Measurements from ENCODE around the gene SPDYE3. TPM values are rescaled to one million over a fixed set of nuclear protein-coding genes. Genes with fewer than 3 reads are reported as not detected.
"Not testable (repeated sequence)": the region's sequence is repeated elsewhere in the genome, so short reads cannot be mapped to it uniquely, and the experiment has no call there.

SPDYE3 gene
- total and polyA plus RNA-seq, 3 experiments from 2014 or later: 9.8 TPM; not detected in 2

- peaks cover 10 to 30% (median 22%) of the 10 kb centered on the region in 3 donors for H3K4me1 Mint-ChIP-seq
- ChIA-PET CTCF (interaction anchor here (1.4 kb wide), 1 partner anchor 154 kb away, joined by 3 read pairs; no protein-coding TSS in a partner anchor), POLR2A (no interaction called here)
- peaks cover 58% of the 10 kb centered on the region for H3K36me3 ChIP-seq (ENCODE audit: insufficient read depth, low read length)
- no peak overlapping the region for H3K27ac ChIP-seq (ENCODE audit: low read depth, low read length)
- DNase-seq: no peak
- H3K4me1 ChIP-seq (ENCODE audit: insufficient read depth, low read length): peaks cover 19% of the 10 kb centered on the region
- peaks cover 2 to 82% (median 16%) of the 10 kb centered on the region in 3 donors for H3K36me3 Mint-ChIP-seq
- peak overlapping the region in 4 of 8 donors; percentile 23 to 93 (median 72) for H3K27ac Mint-ChIP-seq
- H3K9me3 Mint-ChIP-seq: no peaks in the 10 kb centered on the region
- no peak overlapping the region for H3K4me3 ChIP-seq (ENCODE audit: low read length)
- H3K27me3 ChIP-seq (ENCODE audit: insufficient read depth, low read length, poor library complexity, severe bottlenecking): no peaks in the 10 kb centered on the region
- H3K4me3 Mint-ChIP-seq: no peak overlapping the region
- H3K27me3 Mint-ChIP-seq: no peaks in the 10 kb centered on the region
- H3K9me3 ChIP-seq (ENCODE audit: low read length): no peaks in the 10 kb centered on the region
These were observed 49.6 kb downstream of the SPDYE3 start for GRCh38 chr7:100357131-100357561.

DNA sequence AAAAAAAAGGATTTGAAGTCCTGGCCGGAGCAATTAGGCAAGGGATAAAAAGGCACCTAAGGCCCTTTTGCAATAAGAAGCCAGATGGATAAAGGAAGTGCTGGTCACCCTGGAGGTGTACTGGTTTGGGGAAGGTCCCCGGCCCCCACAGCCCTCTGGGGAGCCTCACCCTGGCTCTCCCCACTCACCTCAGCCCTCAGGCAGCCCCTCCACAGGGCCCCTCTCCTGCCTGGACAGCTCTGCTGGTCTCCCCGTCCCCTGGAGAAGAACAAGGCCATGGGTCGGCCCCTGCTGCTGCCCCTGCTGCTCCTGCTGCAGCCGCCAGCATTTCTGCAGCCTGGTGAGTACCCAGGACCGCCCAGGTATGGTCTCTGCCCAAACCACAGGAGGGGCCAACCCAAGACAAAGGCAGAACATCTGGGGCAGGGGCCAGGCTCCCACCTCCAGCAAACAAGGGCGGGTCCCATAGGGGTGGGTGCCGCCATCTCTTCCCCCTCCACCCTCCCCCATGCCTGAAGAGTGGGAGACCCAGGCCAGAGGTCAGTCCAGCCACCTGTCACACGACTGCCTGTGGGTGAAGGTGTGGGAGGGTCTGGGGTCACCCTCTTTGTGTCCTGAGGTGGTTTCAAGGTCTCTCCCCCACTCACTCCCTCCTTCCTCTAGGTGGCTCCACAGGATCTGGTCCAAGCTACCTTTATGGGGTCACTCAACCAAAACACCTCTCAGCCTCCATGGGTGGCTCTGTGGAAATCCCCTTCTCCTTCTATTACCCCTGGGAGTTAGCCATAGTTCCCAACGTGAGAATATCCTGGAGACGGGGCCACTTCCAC, 50.7 kb downstream of the SPDYE3 start, which contains the start of gene PILRB:
TSS of gene PILRB (plus strand) at position 91 of the 830 bp plus-strand sequence. CDS start at position 277, 186 bp downstream.
- Mint-ChIP-seq H3K27me3 (no peaks in the 10 kb centered on the region), H3K27ac (peak within 1 kb of the TSS in 6 of 8 donors; percentile 17 to 93 (median 68)), H3K9me3 (no peaks in the 10 kb centered on the region), H3K4me3 (no peak within 1 kb of the TSS), H3K36me3 (peaks cover 6 to 90% (median 20%) of the 10 kb centered on the region in 3 donors), H3K4me1 (peaks cover 9 to 25% (median 17%) of the 10 kb centered on the region in 3 donors)
- ChIA-PET CTCF (no interaction called here), POLR2A (no interaction called here)
- Histone ChIP-seq H3K4me1 (ENCODE audit: insufficient read depth, low read length) (peaks cover 15% of the 10 kb centered on the region), H3K27me3 (ENCODE audit: insufficient read depth, low read length, poor library complexity, severe bottlenecking) (no peaks in the 10 kb centered on the region), H3K4me3 (ENCODE audit: low read length) (no peak within 1 kb of the TSS), H3K36me3 (ENCODE audit: insufficient read depth, low read length) (peaks cover 58% of the 10 kb centered on the region), H3K9me3 (ENCODE audit: low read length) (no peaks in the 10 kb centered on the region), H3K27ac (ENCODE audit: low read depth, low read length) (no peak within 1 kb of the TSS)
- no peak for DNase-seq

DNA sequence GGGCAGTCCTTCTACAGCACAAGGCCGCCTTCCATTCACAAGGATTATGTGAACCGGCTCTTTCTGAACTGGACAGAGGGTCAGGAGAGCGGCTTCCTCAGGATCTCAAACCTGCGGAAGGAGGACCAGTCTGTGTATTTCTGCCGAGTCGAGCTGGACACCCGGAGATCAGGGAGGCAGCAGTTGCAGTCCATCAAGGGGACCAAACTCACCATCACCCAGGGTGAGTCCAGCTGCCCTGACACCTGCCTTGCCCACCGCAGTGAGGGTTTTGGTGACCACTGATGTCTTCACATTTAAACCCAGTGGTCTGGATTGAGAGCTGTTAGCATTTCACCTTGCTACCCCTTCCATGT, 51.3 kb downstream of the SPDYE3 start:
- peaks cover 9 to 88% (median 21%) of the 10 kb centered on the region in 3 donors for H3K36me3 Mint-ChIP-seq
- Histone ChIP-seq H3K4me1 (ENCODE audit: insufficient read depth, low read length) (peaks cover 10% of the 10 kb centered on the region), H3K9me3 (ENCODE audit: low read length) (no peaks in the 10 kb centered on the region), H3K27me3 (ENCODE audit: insufficient read depth, low read length, poor library complexity, severe bottlenecking) (no peaks in the 10 kb centered on the region), H3K36me3 (ENCODE audit: insufficient read depth, low read length) (peaks cover 57% of the 10 kb centered on the region), H3K4me3 (ENCODE audit: low read length) (no peak overlapping the region), H3K27ac (ENCODE audit: low read depth, low read length) (no peak overlapping the region)
- CTCF ChIA-PET: interaction anchor here (1.3 kb wide), 1 partner anchor 12 kb away, joined by 3 read pairs; no protein-coding TSS in a partner anchor
- POLR2A ChIA-PET: interaction anchor here (1.1 kb wide), 1 partner anchor 14 kb away, joined by 3 read pairs; no protein-coding TSS in a partner anchor
- H3K27ac Mint-ChIP-seq: peak overlapping the region in 3 of 8 donors; percentile 17 to 66 (median 58)
- H3K27me3 Mint-ChIP-seq: no peaks in the 10 kb centered on the region
- no peak overlapping the region for H3K4me3 Mint-ChIP-seq
- peaks cover 6 to 19% (median 11%) of the 10 kb centered on the region in 3 donors for H3K4me1 Mint-ChIP-seq
- no peaks in the 10 kb centered on the region for H3K9me3 Mint-ChIP-seq
- DNase-seq: no peak

DNA sequence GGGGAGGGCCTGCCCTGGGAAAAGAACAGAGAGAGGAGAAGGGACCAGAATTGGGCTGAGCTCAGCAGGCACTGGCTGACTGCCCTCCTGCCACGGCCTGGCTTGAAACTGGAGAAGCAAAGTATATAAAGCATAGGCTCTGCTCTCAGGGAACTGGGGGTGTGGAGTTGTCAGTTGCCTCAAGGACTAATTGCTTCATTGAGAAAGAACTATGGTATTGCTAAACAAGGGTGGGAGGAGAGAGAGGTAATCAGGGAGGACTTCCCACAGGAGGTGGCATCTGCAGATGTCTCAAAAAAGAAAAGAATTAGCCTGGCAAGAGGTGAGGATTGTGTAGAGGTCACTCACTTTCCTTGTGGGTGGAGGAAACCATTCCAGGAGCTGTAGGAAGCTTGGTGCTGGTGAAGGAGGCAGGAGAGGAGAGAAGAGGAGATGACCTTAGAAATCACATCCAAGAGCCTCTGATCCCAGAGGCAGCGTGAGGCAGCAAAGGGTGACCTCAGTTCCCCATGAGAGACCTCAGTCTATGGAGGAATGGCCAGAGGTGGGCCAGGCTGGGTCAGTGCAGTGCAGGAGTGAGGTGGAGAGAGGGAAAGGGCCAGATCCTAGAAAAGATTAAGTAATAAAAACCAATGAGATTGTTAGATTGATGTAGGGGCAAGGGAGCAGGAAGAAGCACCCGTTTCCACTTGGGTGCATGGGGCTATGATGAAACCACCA, 52.8 kb downstream of the SPDYE3 start:
- no peaks in the 10 kb centered on the region for H3K9me3 Mint-ChIP-seq
- H3K27ac Mint-ChIP-seq: peak overlapping the region; percentile 5 to 90 (median 62)
- no peak for DNase-seq
- H3K4me1 Mint-ChIP-seq: peaks cover 11 to 18% (median 16%) of the 10 kb centered on the region in 3 donors
- H3K9me3 ChIP-seq (ENCODE audit: low read length): no peaks in the 10 kb centered on the region
- ChIA-PET POLR2A (interaction anchor here (1.1 kb wide), 1 partner anchor 15 kb away, joined by 3 read pairs; no protein-coding TSS in a partner anchor), CTCF (interaction anchor here (1.3 kb wide), 1 partner anchor 14 kb away, joined by 3 read pairs; no protein-coding TSS in a partner anchor)
- H3K36me3 Mint-ChIP-seq: peaks cover 9 to 86% (median 25%) of the 10 kb centered on the region in 3 donors
- H3K4me3 Mint-ChIP-seq: no peak overlapping the region
- no peak overlapping the region for H3K4me3 ChIP-seq (ENCODE audit: low read length)
- no peaks in the 10 kb centered on the region for H3K27me3 ChIP-seq (ENCODE audit: insufficient read depth, low read length, poor library complexity, severe bottlenecking)
- H3K27me3 Mint-ChIP-seq: no peaks in the 10 kb centered on the region
- H3K36me3 ChIP-seq (ENCODE audit: insufficient read depth, low read length): peaks cover 49% of the 10 kb centered on the region
- H3K27ac ChIP-seq (ENCODE audit: low read depth, low read length): no peak overlapping the region
- H3K4me1 ChIP-seq (ENCODE audit: insufficient read depth, low read length): no peaks in the 10 kb centered on the region

DNA sequence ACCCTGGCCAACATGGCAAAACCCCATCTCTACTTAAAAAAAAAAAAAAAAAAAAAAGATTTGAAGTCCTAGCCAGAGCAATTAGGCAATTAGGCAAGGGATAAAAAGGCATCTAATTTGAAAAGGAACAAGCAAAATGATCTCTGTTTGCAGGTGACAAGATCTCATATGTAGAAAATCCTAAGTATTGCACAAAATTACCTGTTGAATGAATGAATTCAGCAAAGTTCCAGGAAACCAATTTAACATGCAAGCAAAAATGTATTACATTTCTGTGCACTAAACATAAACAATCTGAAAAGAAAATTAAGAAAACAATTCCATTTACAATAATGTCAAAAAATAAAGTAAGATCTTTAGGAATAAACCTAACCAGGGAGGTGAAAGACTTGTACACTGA, 55.6 kb downstream of the SPDYE3 start:
- H3K4me3 ChIP-seq (ENCODE audit: low read length): no peak overlapping the region
- H3K27ac ChIP-seq (ENCODE audit: low read depth, low read length): no peak overlapping the region
- no peak for DNase-seq
- peaks cover 10% of the 10 kb centered on the region for H3K4me1 ChIP-seq (ENCODE audit: insufficient read depth, low read length)
- peaks cover 33% of the 10 kb centered on the region for H3K36me3 ChIP-seq (ENCODE audit: insufficient read depth, low read length)
- H3K9me3 ChIP-seq (ENCODE audit: low read length): no peaks in the 10 kb centered on the region
- peaks cover 28 to 41% (median 40%) of the 10 kb centered on the region in 3 donors for H3K4me1 Mint-ChIP-seq
- no peaks in the 10 kb centered on the region for H3K9me3 Mint-ChIP-seq
- no peaks in the 10 kb centered on the region for H3K27me3 ChIP-seq (ENCODE audit: insufficient read depth, low read length, poor library complexity, severe bottlenecking)
- H3K36me3 Mint-ChIP-seq: peaks cover 9 to 62% (median 25%) of the 10 kb centered on the region in 3 donors
- H3K27me3 Mint-ChIP-seq: no peaks in the 10 kb centered on the region
- ChIA-PET POLR2A (interaction anchor here (0.7 kb wide), 1 partner anchor 162 kb away, joined by 3 read pairs; no protein-coding TSS in a partner anchor), CTCF (no interaction called here)
- peak overlapping the region in 4 of 8 donors; percentile 17 to 69 (median 60) for H3K27ac Mint-ChIP-seq
- H3K4me3 Mint-ChIP-seq: no peak overlapping the region

DNA sequence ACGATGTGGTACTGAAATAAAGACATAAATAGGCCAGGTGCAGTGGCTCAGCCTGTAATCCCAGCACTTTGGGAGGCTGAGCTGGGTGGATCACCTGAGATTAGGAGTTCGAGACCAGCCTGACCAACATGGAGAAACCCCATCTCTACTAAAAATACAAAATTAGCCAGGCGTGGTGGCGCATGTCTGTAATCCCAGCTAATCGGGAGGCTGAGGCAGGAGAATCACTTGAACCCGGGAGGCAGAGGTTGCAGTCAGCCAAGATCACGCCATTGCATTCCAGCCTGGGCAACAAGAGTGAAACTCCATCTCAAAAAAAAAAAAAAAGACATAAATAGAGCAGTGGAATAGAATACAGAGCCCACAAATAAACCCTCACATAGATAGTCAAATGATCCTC, 56.3 kb downstream of the SPDYE3 start:
- peak in 1 of 5 donors; percentile 4 for DNase-seq
- H3K27ac ChIP-seq (ENCODE audit: low read depth, low read length); H3K27me3 Mint-ChIP-seq; H3K4me3 Mint-ChIP-seq; H3K9me3 ChIP-seq (ENCODE audit: low read length); H3K27me3 ChIP-seq (ENCODE audit: insufficient read depth, low read length, poor library complexity, severe bottlenecking); H3K4me3 ChIP-seq (ENCODE audit: low read length); CTCF ChIA-PET; H3K9me3 Mint-ChIP-seq; POLR2A ChIA-PET: not testable (repeated sequence)
- Histone ChIP-seq H3K4me1 (ENCODE audit: insufficient read depth, low read length) (peaks cover 10% of the 10 kb centered on the region), H3K36me3 (ENCODE audit: insufficient read depth, low read length) (peaks cover 26% of the 10 kb centered on the region)
- H3K4me1 Mint-ChIP-seq: peaks cover 29 to 46% (median 43%) of the 10 kb centered on the region in 3 donors
- H3K36me3 Mint-ChIP-seq: peaks cover 9 to 59% (median 24%) of the 10 kb centered on the region in 3 donors
- peak overlapping the region in 3 of 8 donors; percentile 69 to 85 (median 76) for H3K27ac Mint-ChIP-seq

DNA sequence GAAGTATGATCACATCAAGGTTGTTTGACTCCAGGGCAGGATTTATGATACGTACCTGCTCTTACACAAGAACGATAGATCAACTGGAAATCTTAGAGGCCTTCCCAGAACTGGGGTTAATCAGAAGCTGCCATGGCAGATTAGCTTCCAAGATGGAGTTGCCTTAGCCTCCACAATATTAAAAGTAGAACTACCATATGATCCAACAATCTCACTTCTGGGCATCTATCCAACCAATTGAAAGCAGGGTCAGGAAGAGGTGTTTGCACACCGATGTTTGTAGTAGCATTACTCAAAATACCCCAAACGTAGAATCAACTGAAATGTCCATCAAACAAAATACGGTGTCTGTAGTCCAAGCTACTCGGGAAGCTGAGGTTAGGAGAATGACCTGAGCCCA, 57.0 kb downstream of the SPDYE3 start:
- no peaks in the 10 kb centered on the region for H3K9me3 Mint-ChIP-seq
- Histone ChIP-seq H3K4me3 (ENCODE audit: low read length) (no peak overlapping the region), H3K4me1 (ENCODE audit: insufficient read depth, low read length) (peaks cover 10% of the 10 kb centered on the region), H3K27ac (ENCODE audit: low read depth, low read length) (no peak overlapping the region), H3K9me3 (ENCODE audit: low read length) (no peaks in the 10 kb centered on the region), H3K27me3 (ENCODE audit: insufficient read depth, low read length, poor library complexity, severe bottlenecking) (no peaks in the 10 kb centered on the region), H3K36me3 (ENCODE audit: insufficient read depth, low read length) (peaks cover 19% of the 10 kb centered on the region)
- H3K27ac Mint-ChIP-seq: peak overlapping the region in 6 of 8 donors; percentile 7 to 85 (median 60)
- H3K27me3 Mint-ChIP-seq: no peaks in the 10 kb centered on the region
- DNase-seq: no peak
- peaks cover 9 to 55% (median 20%) of the 10 kb centered on the region in 3 donors for H3K36me3 Mint-ChIP-seq
- peaks cover 32 to 50% (median 46%) of the 10 kb centered on the region in 3 donors for H3K4me1 Mint-ChIP-seq
- no peak overlapping the region for H3K4me3 Mint-ChIP-seq
- ChIA-PET POLR2A (interaction anchor here (0.6 kb wide), 2 partner anchors 185 to 395 kb away, joined by 3 to 11 read pairs; no protein-coding TSS in a partner anchor), CTCF (no interaction called here)
